Tibial nerve (tissue), 4 donors: Measurements from ENCODE around the gene SMIM3. TPM values are rescaled to one million over a fixed set of nuclear protein-coding genes. Genes with fewer than 3 reads are reported as not detected.

Experiments used
- DNase-seq, 2 donors: peaks; one replicate each; pipeline ENCODE4 v3.0.0-alpha.2; 2019; ENCODE audit warnings: low spot score in 2 of 2
- H3K27ac ChIP-seq, 4 donors: fragments of 200-600 bp; sonication (generic) in 3 of 4; one replicate each; pipeline ENCODE4 v1.5.1; 2017 to 2019; ENCODE audit warnings: mild to moderate bottlenecking in 1 of 4
- H3K27me3 ChIP-seq, 2 donors: fragments of 200-600 bp; sonication (generic) in 1 of 2; one replicate each; pipeline versions ENCODE4 v1.5.1 to v1.6.0; 2017 to 2019
- H3K36me3 ChIP-seq, 3 donors: fragments of 200-600 bp; sonication (generic); one replicate each; pipeline ENCODE4 v1.5.1; 2018 to 2019
- H3K4me1 ChIP-seq, 4 donors: fragments of 200-600 bp; sonication (generic) in 3 of 4; one replicate each; pipeline ENCODE4 v1.5.1; 2017 to 2019
- H3K4me3 ChIP-seq, 4 donors: fragments of 200-600 bp; sonication (generic) in 3 of 4; one replicate each; pipeline ENCODE4 v1.5.1; 2017 to 2019; ENCODE audit warnings: mild to moderate bottlenecking in 1 of 4, moderate library complexity in 1 of 4
- H3K9me3 ChIP-seq, 4 donors: fragments of 200-600 bp; sonication (generic) in 3 of 4; one replicate each; pipeline ENCODE4 v1.5.1; 2017 to 2019
- CTCF ChIP-seq, 5 experiments: fragments of 200-600 bp in 3 of 5; fragments of 450-650 bp in 2 of 5; sonication (generic) in 3 of 5; IDR thresholded peaks; one replicate each; pipeline ENCODE4 v1.5.1; 2016 to 2019; ENCODE audit warnings: antibody characterized with exemption in 5 of 5, mild to moderate bottlenecking in 3 of 5, moderate library complexity in 2 of 5
- EP300 ChIP-seq, 2 donors: sonication (generic); formaldehyde crosslinking; IDR thresholded peaks; one replicate each; pipeline ENCODE4 v1.6.1; 2017; ENCODE audit warnings: antibody characterized with exemption in 2 of 2, mild to moderate bottlenecking in 1 of 2
- POLR2A ChIP-seq, 2 donors: fragments of 450-650 bp; IDR thresholded peaks; one replicate each; pipeline ENCODE4 v1.6.1; 2017; ENCODE audit warnings: antibody characterized with exemption in 2 of 2, mild to moderate bottlenecking in 2 of 2, moderate library complexity in 2 of 2
- WGBS, 2 donors: methylation state at CpG; one replicate each; pipeline ENCODE4 v1.1.5; 2018; 5-methylcytosine and 5-hydroxymethylcytosine counted together
- total RNA-seq, 4 donors: library from RNA; depleted of rRNA; stranded (reverse); fragments of >200 nt; gene quantifications; one replicate each; pipeline ENCODE4 v1.1.0, GENCODE V29; 2016

The SMIM3 gene
- total RNA-seq, 4 donors from 2014 or later: 33.0 to 54.3 (median 38.3) TPM

GRCh38 chr5:150801117-150801927 is 22.8 kb downstream of the SMIM3 start:
- peaks cover 0 to 14% (median 0%) of the 10 kb centered on the region in 4 donors for H3K4me1 ChIP-seq
- H3K27ac ChIP-seq: peak overlapping the region in 2 of 4 donors; percentile 69 to 83
- H3K36me3 ChIP-seq: peaks cover 0 to 25% (median 0%) of the 10 kb centered on the region in 3 donors
- H3K4me3 ChIP-seq: peak overlapping the region in 3 of 4 donors; percentile 31 to 45 (median 35)
- TF ChIP-seq CTCF (IDR thresholded peaks at IDR 0.05) (peak; percentile 9 to 64 (median 51)), POLR2A (IDR thresholded peaks at IDR 0.05) (no peak)
- whole genome bisulfite sequencing, 2 donors: 6 to 9% methylated on average over 15 of the region's 15 CpGs
- no peaks in the 10 kb centered on the region for H3K27me3 ChIP-seq
- peak in 1 of 2 donors; percentile 25 for DNase-seq
- H3K9me3 ChIP-seq: no peaks in the 10 kb centered on the region

- no peak overlapping the region for H3K27ac ChIP-seq
- DNase-seq: no peak
- H3K4me1 ChIP-seq: peaks cover 0 to 14% (median 0%) of the 10 kb centered on the region in 4 donors
- no peaks in the 10 kb centered on the region for H3K9me3 ChIP-seq
- 92 to 95% methylated on average over 6 of the region's 6 CpGs for WGBS, 2 donors
- no peaks in the 10 kb centered on the region for H3K27me3 ChIP-seq
- no peaks in the 10 kb centered on the region for H3K36me3 ChIP-seq
- TF ChIP-seq EP300 (IDR thresholded peaks at IDR 0.05) (no peak), CTCF (IDR thresholded peaks at IDR 0.05) (no peak), POLR2A (IDR thresholded peaks at IDR 0.05) (no peak)
- no peak overlapping the region for H3K4me3 ChIP-seq
Observed at GRCh38 chr5:150804388-150804787, 25.8 kb downstream of the SMIM3 start.

- Histone ChIP-seq H3K9me3 (no peaks in the 10 kb centered on the region), H3K36me3 (no peaks in the 10 kb centered on the region), H3K27ac (no peak overlapping the region), H3K27me3 (no peaks in the 10 kb centered on the region), H3K4me3 (no peak overlapping the region), H3K4me1 (no peaks in the 10 kb centered on the region)
- 72 to 77% methylated on average over 3 of the region's 3 CpGs for WGBS, 2 donors
- no peak for DNase-seq
- no peak for TF ChIP-seq POLR2A (IDR thresholded peaks at IDR 0.05)
- TF ChIP-seq EP300 (IDR thresholded peaks at IDR 0.05): no peak
- TF ChIP-seq CTCF (IDR thresholded peaks at IDR 0.05): no peak
Observed at GRCh38 chr5:150809363-150809762, 30.8 kb downstream of the SMIM3 start.

- TF ChIP-seq EP300 (IDR thresholded peaks at IDR 0.05) (no peak), CTCF (IDR thresholded peaks at IDR 0.05) (no peak), POLR2A (IDR thresholded peaks at IDR 0.05) (no peak)
- H3K27ac ChIP-seq: no peak overlapping the region
Observed at GRCh38 chr5:150815010-150815409, 36.5 kb downstream of the SMIM3 start.

GRCh38 chr5:150816946-150817345 is 38.4 kb downstream of the SMIM3 start:
- H3K27ac ChIP-seq: no peak overlapping the region
- no peak overlapping the region for H3K4me3 ChIP-seq
- H3K27me3 ChIP-seq: no peaks in the 10 kb centered on the region
- TF ChIP-seq CTCF (IDR thresholded peaks at IDR 0.05) (no peak), POLR2A (IDR thresholded peaks at IDR 0.05) (no peak), EP300 (IDR thresholded peaks at IDR 0.05) (no peak)
- H3K4me1 ChIP-seq: no peaks in the 10 kb centered on the region
- 79 to 83% methylated on average over 2 of the region's 2 CpGs for WGBS, 2 donors
- no peaks in the 10 kb centered on the region for H3K36me3 ChIP-seq
- peaks cover 0 to 40% (median 0%) of the 10 kb centered on the region in 4 donors for H3K9me3 ChIP-seq
- DNase-seq: no peak

More at GRCh38 chr5:150815010-150815409, 36.5 kb downstream of the SMIM3 start:
- H3K27me3 ChIP-seq: no peaks in the 10 kb centered on the region
- H3K4me3 ChIP-seq: no peak overlapping the region
- no peak for DNase-seq
- H3K36me3 ChIP-seq: no peaks in the 10 kb centered on the region
- no peaks in the 10 kb centered on the region for H3K4me1 ChIP-seq
- peaks cover 0 to 30% (median 0%) of the 10 kb centered on the region in 4 donors for H3K9me3 ChIP-seq
